GM12878 (cell line): ENCODE measurements around the gene INSIG2. TPM values are rescaled to one million over a fixed set of nuclear protein-coding genes. Genes with fewer than 3 reads are reported as not detected.

Experiments
- ATAC-seq: fragments of 200-7000 bp; cut with Tn5 transposase; 3 replicates; pipeline ENCODE4 v1.9.1; 2020; ENCODE audit warnings: mild to moderate bottlenecking, moderate library complexity
- BruUV-seq: library from RNA; stranded (reverse); fragments of 400-500 nt; replicated peaks from 2 replicates; lab custom pipeline; 2021; lab: Mats Ljungman, UMichigan
- CTCF ChIA-PET: fragments of 300-600 bp; sonication (Branson Sonifier 250); formaldehyde crosslinking; extraction: SDS; loops from one replicate; lab custom pipeline; 2021; ENCODE audit warnings: inconsistent platforms; lab: Yijun Ruan, JAX
- POLR2A ChIA-PET: fragments of 350-600 bp; formaldehyde crosslinking; extraction: SDS; loops from one replicate; lab custom pipeline; 2021; ENCODE audit warnings: inconsistent platforms; lab: Charles Lee
- RAD21 ChIA-PET: fragments of 300-600 bp; sonication (Branson Sonifier 250); formaldehyde crosslinking; loops from one replicate; lab custom pipeline; 2023; ENCODE audit warnings: antibody characterized with exemption; ENCODE audit not compliant: unreplicated experiment; lab: Charles Lee
- SMC1A ChIA-PET: fragments of 300-600 bp; sonication (Branson Sonifier 250); formaldehyde crosslinking; loops from one replicate; lab custom pipeline; 2023; ENCODE audit not compliant: unreplicated experiment, uncharacterized antibody; lab: Charles Lee
- DNase-seq: peaks from one replicate; pipeline ENCODE4 v3.0.0-alpha.2; 2011; ENCODE audit warnings: low read depth, low spot score
- FAIRE-seq: peaks from 3 replicates; lab custom pipeline; 2011; peaks lifted over from hg19 to GRCh38; lab: Jason Lieb, UNC
- H2AFZ ChIP-seq: 2 replicates; pipeline ENCODE4 v1.6.0; 2011; ENCODE audit warnings: low read depth, low read length, control low read depth; ENCODE audit not compliant: control insufficient read depth
- H3K27ac ChIP-seq: 2 replicates; pipeline ENCODE4 v1.5.1; 2011; ENCODE audit warnings: control low read depth; ENCODE audit not compliant: control insufficient read depth, insufficient read depth
- H3K27me3 ChIP-seq, 2 experiments: replicated peaks in 1 of 2; 2 replicates each; pipeline versions ENCODE4 v1.6.0 to v1.6.1; 2011; ENCODE audit warnings: low read length in 1 of 2; ENCODE audit not compliant: control insufficient read depth in 2 of 2, insufficient read depth in 2 of 2
- H3K36me3 ChIP-seq, 2 experiments: 2 replicates each; pipeline ENCODE4 v1.5.1; 2011; ENCODE audit warnings: low read length in 1 of 2; ENCODE audit not compliant: control insufficient read depth in 2 of 2, insufficient read depth in 2 of 2
- H3K4me1 ChIP-seq: 2 replicates; pipeline ENCODE4 v1.6.1; 2011; ENCODE audit warnings: mild to moderate bottlenecking, low read length, moderate library complexity, mixed read lengths; ENCODE audit not compliant: control insufficient read depth, insufficient read depth
- H3K4me2 ChIP-seq: 2 replicates; pipeline ENCODE4 v1.6.0; 2011; ENCODE audit warnings: control low read depth; ENCODE audit not compliant: control insufficient read depth, insufficient read depth
- H3K4me3 ChIP-seq: fragments of 200-600 bp; sonication (generic); 2 replicates; pipeline ENCODE4 v1.5.1; 2016
- H3K79me2 ChIP-seq: 2 replicates; pipeline ENCODE4 v1.6.0; 2011; ENCODE audit warnings: low read length; ENCODE audit not compliant: control insufficient read depth, insufficient read depth
- H3K9ac ChIP-seq: 2 replicates; pipeline ENCODE4 v1.8.0; 2011; ENCODE audit warnings: low read length, control low read depth, mixed read lengths; ENCODE audit not compliant: control insufficient read depth, insufficient read depth
- H3K9me3 ChIP-seq: replicated peaks from 3 replicates; pipeline ENCODE4 v1.5.1; 2011; ENCODE audit warnings: mild to moderate bottlenecking, low read length; ENCODE audit not compliant: control insufficient read depth, insufficient read depth
- H4K20me1 ChIP-seq: 2 replicates; pipeline ENCODE4 v1.6.0; 2011; ENCODE audit not compliant: control insufficient read depth, insufficient read depth
- BCL11A ChIP-seq: IDR thresholded peaks from 2 replicates; pipeline ENCODE4 v1.6.1; 2011; ENCODE audit warnings: low read depth, low read length
- CREB1 ChIP-seq: IDR thresholded peaks from 2 replicates; pipeline ENCODE4 v1.6.1; 2012; ENCODE audit warnings: low read depth, mild to moderate bottlenecking, inconsistent platforms
- EP300 ChIP-seq, 2 experiments: fragments of 150-350 bp in 1 of 2; IDR thresholded peaks; 2 replicates each; pipeline ENCODE4 v1.6.1; 2011 to 2012; ENCODE audit warnings: low read depth in 2 of 2, low read length in 2 of 2, borderline replicate concordance in 1 of 2, improper control_type of control experiment in 1 of 2, inconsistent platforms in 1 of 2; ENCODE audit not compliant: control insufficient read depth in 1 of 2
- EZH2 ChIP-seq: IDR thresholded peaks from 2 replicates; pipeline ENCODE4 v1.6.1; 2012; ENCODE audit warnings: low read depth, mild to moderate bottlenecking, control low read depth, inconsistent platforms, low read length, borderline replicate concordance; ENCODE audit not compliant: control insufficient read depth
- JUNB ChIP-seq: IDR thresholded peaks from 2 replicates; pipeline ENCODE4 v1.6.1; 2016; ENCODE audit warnings: antibody characterized with exemption, mild to moderate bottlenecking
- MEF2B ChIP-seq: fragments of 450-650 bp; IDR thresholded peaks from 2 replicates; pipeline ENCODE4 v1.6.1; 2018; ENCODE audit warnings: mild to moderate bottlenecking, moderate library complexity; ENCODE audit not compliant: partially characterized antibody, poor library complexity, severe bottlenecking
- MTA2 ChIP-seq: fragments of 450-650 bp; IDR thresholded peaks from 2 replicates; pipeline ENCODE4 v1.6.1; 2016; ENCODE audit warnings: low read depth, mild to moderate bottlenecking, moderate library complexity
- MTA3 ChIP-seq: IDR thresholded peaks from 2 replicates; pipeline ENCODE4 v1.6.1; 2012; ENCODE audit warnings: low read length, inconsistent platforms, borderline replicate concordance
- MXI1 ChIP-seq: fragments of 150-350 bp; IDR thresholded peaks from 2 replicates; pipeline ENCODE4 v1.6.1; 2011; ENCODE audit warnings: low read depth, mild to moderate bottlenecking, inconsistent platforms, low read length, improper control_type of control experiment
- POU2F2 ChIP-seq: IDR thresholded peaks from 3 replicates; pipeline ENCODE4 v1.6.1; 2011; ENCODE audit warnings: low read depth, mild to moderate bottlenecking, low read length, borderline replicate concordance
- PRDM15 ChIP-seq: fragments of 450-650 bp; formaldehyde crosslinking; IDR thresholded peaks from 2 replicates; pipeline ENCODE4 v1.4.0; 2020; ENCODE audit warnings: mild to moderate bottlenecking, moderate library complexity
- RUNX3 ChIP-seq: IDR thresholded peaks from 2 replicates; pipeline ENCODE4 v1.6.1; 2012; ENCODE audit warnings: low read length, inconsistent platforms
- SKIL ChIP-seq: fragments of 450-650 bp; IDR thresholded peaks from 2 replicates; pipeline ENCODE4 v1.6.1; 2017; ENCODE audit warnings: mild to moderate bottlenecking, low read depth, inconsistent platforms; ENCODE audit not compliant: poor library complexity, severe bottlenecking
- TCF12 ChIP-seq: IDR thresholded peaks from 2 replicates; pipeline ENCODE4 v1.6.1; 2011; ENCODE audit warnings: low read depth, mild to moderate bottlenecking, low read length
- YY1 ChIP-seq: IDR thresholded peaks from 2 replicates; pipeline ENCODE4 v1.6.1; 2011; ENCODE audit warnings: low read depth, mild to moderate bottlenecking, low read length
- WGBS: methylation state at CpG from one replicate; pipeline ENCODE4 v1.1.6; 2016; ENCODE audit warnings: low lambda C conversion rate; ENCODE audit not compliant: insufficient replicate concordance, insufficient coverage; ENCODE audit errors: missing lambda C conversion rate; 5-methylcytosine and 5-hydroxymethylcytosine counted together
- in situ Hi-C: fragments of 300-500 bp; cut with MboI; formaldehyde crosslinking; loops from 9 replicates; pipeline ENCODE4 v1.14.3; 2018; ENCODE audit warnings: mixed read lengths
- intact Hi-C: fragments of 100-400 bp; cut with micrococcal nuclease; formaldehyde crosslinking; loops from one replicate; pipeline ENCODE4 v1.14.2; 2022; ENCODE audit not compliant: unreplicated experiment
- polyA plus RNA-seq, 11 experiments: library from polyadenylated mRNA; depleted of rRNA in 4 of 11; unstranded in 6 of 11; stranded (reverse) in 5 of 11; fragments of >200 nt; fragmentation: Nextera tagmentation in 4 of 11; fragmentation: Illumina TruSeq in 1 of 11; extraction: Ambion mirVana in 4 of 11; extraction: Trizol in 1 of 11; gene quantifications; 1 replicate in 1 of 11; 2 replicates in 10 of 11; pipeline versions ENCODE4 v1.2.1 to v1.2.3, GENCODE V29; 2011 to 2016; ENCODE audit warnings: inconsistent platforms in 2 of 11, missing spikeins in 2 of 11, low read depth in 1 of 11
- total RNA-seq, 4 experiments: library from RNA; depleted of rRNA in 3 of 4; stranded (reverse); fragments of >200 nt in 3 of 4; fragmentation: Illumina TruSeq in 1 of 4; extraction: Trizol in 1 of 4; gene quantifications; 2 replicates each; pipeline versions ENCODE4 v1.2.1 to v1.2.3, GENCODE V29; 2013 to 2021

The INSIG2 gene
- total and polyA plus RNA-seq, 10 of the 15 experiments (the other 5 are each of a cell fraction or from before 2014, with no cell fraction given), result 4.9 to 92.7 (median 12.0) TPM

GRCh38 chr2:118103951-118104940, 16.0 kb downstream of the INSIG2 start:
- peak; percentile 53 for DNase-seq
- in situ Hi-C loops, result no loop called here
- SMC1A ChIA-PET, result interaction anchor here (0.6 to 2.9 kb wide), 7 partner anchors 10 to 50 kb away, joined by 3 to 19 read pairs (median 10); no protein-coding TSS in a partner anchor
- CTCF ChIA-PET, result interaction anchor here (0.8 to 1.9 kb wide), 5 partner anchors 10 to 57 kb away, joined by 3 to 10 read pairs (median 5); partner anchors contain the start of gene INSIG2
- intact Hi-C loops, result loop anchor here (2.0 kb wide), 1 partner anchor 15 kb away; the partner anchor contains the start of gene INSIG2
- Histone ChIP-seq H2AFZ (no peak overlapping the region), H3K4me3 (peak overlapping the region; percentile 45; the same call in 1 of the 2 replicates), H3K9ac (peak overlapping the region; percentile 11; the same call in 1 of the 2 replicates), H3K4me2 (peak overlapping the region; percentile 53), H3K79me2 (peaks cover 2% of the 10 kb centered on the region; the same call in 1 of the 2 replicates), H3K9me3 (no peaks in the 10 kb centered on the region), H4K20me1 (no peaks in the 10 kb centered on the region), H3K27ac (peak overlapping the region; percentile 52), H3K36me3 (peaks cover 0 to 11% of the 10 kb centered on the region in 2 experiments; a peak in 2 of 4 replicates), H3K27me3 (no peaks in the 10 kb centered on the region), H3K4me1 (peaks cover 20% of the 10 kb centered on the region)
- peak; percentile 18 for FAIRE-seq
- POLR2A ChIA-PET, result interaction anchor here (1.9 to 3.6 kb wide), 2 partner anchors 10 to 15 kb away, joined by 7 to 24 read pairs; partner anchors contain the start of gene INSIG2
- no TSS peak for BruUV-seq
- 0% methylated on average over 2 of the region's 2 CpGs for WGBS
- peak; percentile 99 for ATAC-seq
- RAD21 ChIA-PET, result interaction anchor here (1.1 kb wide), 1 partner anchor 15 kb away, joined by 10 read pairs; the partner anchor contains the start of gene INSIG2
- no peak for TF ChIP-seq EZH2
- TF ChIP-seq MTA2, result peak; percentile 56; the same call in 1 of the 2 replicates
- TF ChIP-seq EP300 (IDR thresholded peaks at IDR 0.05; ENCODE audit: borderline replicate concordance in 1 of 2, control insufficient read depth in 1 of 2, low read depth in 2 of 2, low read length in 2 of 2), result peak in 1 of 2 experiments; percentile 85; a peak in 2 of 4 replicates
- peak; percentile 79 for TF ChIP-seq BCL11A
- TF ChIP-seq MEF2B, result no peak
- no peak for TF ChIP-seq YY1
- TF ChIP-seq MXI1, result no peak
- TF ChIP-seq MTA3, result no peak
- no peak for TF ChIP-seq TCF12
- peak; percentile 42 for TF ChIP-seq SKIL
- 0 out of 2 replicates have a peak, but pooled peaks have one; percentile 31 for TF ChIP-seq CREB1
- TF ChIP-seq JUNB, result peak; percentile 77
- no peak for TF ChIP-seq PRDM15 (CRISPR knock-in tag)
- peak; percentile 94 for TF ChIP-seq RUNX3
- TF ChIP-seq POU2F2, result peak; percentile 56; the same call in 1 of the 3 replicates
